ENCODE data around the gene VPS16.

VPS16 gene

DNA sequence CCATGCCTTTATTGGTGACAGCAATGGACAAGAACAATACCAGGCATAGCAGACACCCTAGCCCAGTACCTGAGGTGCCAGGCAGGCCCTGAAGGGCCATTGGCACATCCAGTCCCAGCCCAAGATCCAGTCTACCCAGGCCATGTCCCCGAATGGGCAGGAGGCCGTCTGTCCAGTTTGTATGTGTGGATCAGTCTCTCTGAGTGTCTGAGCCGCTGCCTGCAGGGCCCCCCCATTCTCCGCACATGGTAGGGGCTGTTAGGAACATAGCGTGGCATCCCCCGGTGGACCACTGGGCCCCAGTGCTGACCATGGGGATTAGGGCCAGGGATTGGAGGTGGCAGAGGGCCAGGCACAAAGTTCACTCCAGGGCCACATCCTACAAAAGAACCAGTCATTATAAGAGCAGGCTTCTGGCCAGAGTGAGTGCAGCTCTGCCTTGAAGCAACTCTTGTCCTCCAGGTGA, 5.2 kb upstream of the VPS16 start:
- DNase-seq, result no peak

DNA sequence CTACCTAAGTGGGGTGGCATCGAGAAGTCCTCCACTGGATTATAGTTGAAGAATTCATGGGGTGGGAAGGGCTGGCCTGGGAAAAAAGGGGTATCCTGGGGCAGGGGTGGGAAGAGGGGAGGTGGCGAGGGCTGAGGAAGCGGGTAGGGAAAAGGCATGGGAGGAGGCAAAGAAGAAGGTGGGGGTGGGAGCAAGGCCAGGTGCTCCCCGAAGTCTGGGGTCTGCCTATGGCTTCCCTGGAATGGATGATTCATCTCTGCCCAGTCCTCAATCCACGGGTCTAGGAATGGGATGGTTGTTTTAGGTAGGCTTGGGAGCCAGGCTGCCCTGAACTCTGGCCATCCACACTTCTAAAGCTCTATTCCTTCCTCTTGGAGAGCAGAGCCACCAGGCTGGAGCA, 4.5 kb upstream of the VPS16 start:
- DNase-seq, result no peak

DNA sequence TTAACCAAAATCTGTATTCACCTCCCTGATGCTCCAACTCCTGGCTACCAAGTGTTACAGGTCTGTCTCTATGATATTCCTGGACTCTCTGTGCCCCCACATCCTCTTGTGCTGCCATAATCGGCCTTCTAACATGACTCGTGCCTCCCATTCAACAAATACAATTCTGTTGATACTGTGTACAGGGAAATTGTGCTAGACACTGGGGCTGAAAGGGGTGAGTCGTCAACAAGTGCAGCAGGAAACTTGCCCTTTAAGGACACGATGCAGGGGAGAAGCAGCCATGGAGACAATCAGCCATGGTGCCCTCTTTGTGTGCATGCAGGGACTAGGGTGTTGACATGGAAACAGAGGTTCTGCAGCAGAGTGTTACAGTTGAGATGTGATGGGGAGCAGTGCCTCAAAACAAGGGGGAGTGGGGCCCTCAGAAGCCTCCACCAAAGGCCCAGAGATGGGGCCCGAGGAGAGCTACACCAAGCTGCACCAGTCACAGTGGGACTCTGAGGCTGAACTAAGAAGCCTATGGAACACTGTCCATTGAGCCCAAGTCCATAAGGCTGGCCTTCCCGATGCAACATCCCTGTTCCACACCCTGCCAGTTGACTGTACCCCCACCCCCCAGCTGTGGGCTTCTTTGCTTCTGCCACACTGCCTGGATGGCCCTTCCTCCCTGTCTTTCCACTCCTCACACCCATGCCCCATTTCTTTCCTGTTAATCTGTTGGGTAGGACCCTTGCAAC, 3.2 kb upstream of the VPS16 start:
- no peak for DNase-seq

DNA sequence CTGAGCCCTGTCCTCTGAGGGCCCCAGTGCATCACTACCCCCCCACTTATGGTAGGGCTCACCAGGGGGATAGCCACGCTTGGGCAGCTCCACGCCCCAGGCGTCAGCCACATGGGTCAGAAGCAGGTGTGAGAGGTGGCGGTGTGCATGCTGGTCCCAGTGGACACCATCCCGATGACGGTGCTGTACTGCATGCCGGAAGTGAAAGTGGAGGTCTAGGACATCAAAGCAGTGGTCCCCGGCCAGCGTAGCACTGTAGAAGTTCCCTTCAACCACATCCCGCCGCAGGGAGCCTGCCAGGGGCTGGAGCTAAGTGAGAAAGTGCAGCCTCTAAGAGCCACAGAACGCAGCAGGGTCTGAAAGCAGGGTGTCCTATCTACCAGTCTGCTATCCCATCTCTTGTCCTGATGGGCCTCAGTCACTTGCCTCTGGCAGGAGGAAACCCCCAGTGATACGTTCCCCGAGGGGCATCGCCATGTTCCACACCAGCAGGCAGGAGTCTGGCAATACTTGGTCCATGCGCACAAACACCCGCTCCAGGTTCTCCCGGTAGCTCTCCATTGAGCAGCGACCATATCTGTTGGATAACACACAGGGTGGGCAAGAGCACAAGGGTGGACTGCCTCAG, 2.3 kb upstream of the VPS16 start:
- no peak for DNase-seq

DNA sequence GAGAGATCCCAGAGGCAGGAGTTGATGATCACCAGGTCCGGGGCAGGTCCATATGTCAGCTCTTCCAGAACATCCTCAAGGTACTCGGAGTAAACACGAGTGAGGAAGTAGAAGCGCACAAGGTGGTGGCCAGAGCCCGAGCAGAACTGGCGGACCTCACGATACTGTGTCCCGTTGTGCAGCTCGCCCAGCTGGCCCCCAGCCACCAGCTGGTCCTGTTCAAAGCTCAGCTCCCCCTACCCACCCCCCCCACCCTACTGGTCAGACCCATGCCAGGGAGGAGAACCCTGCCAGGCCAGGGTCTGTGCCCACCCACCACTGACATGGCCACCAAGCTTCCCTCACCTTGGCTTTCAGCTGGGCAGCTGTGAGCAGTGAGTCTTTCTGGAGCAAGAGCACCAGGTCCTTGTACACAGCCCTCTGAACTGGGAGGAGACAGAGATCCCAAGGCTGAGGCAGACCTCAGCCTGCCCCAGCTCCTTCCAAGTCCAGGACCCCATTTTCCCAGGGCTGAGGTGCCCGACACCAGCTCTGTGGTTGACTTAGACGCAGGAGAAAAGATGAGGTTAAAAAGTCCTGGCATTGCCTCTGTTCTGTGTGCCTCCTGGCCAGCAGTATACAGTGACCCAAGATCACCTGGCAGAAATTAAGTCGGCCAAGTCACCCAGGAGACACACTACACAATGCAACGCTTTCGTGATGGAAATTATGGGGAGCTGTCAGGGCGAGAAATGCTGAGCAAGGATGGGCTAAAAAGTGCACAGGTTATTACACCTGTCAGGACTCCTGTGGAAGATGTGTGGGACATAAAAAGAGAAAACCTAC, 1.5 kb upstream of the VPS16 start:
- DNase-seq, result no peak

DNA sequence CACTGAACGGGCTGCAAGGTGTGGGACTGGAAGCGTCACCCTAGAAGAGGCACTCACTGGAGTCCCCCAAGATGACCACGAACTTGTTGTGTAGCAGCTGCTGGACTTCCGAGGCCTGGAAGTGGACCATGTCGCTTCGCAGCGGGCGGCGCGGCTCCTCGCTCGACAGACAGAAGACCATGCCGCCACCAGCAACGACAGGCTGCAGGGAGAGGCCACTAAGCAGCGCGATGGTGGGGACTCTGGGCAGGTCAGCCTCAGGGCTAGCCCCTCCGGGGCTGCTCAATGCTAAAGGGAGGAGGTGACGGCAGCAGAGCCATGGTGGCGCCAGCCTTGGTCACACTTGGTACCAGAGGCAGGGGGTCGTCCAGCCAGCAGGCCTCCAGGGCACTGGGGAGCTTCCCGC, 810 bp upstream of the VPS16 start:
- DNase-seq, result no peak

DNA sequence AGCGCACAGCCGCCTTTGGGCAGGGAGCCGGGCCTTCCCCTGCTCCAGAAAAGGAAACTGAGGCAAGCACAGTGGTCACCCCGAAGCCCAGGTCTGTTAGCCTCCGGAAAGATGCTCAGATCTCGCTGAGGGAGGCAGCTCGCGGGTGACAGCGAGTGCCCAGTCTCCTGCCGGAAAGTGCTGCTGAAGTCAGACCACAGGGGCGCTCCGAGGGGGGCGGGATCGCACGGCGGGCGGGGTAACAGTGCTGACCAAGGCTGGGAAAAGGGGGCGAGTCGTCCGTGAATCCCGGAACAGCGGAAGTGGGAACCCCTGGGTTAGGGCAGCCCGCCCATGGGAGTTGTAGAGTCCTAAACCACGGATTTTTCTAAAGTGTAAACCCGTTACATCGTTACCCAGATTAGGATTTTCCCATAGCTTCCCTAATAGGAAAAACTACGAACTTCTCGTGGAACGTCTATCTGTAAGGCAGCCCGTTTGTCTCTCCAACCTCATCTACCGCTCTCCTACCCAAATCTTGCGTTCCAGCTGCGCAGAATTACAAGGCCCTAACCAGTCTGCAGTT, 504 bp downstream of the VPS16 start:
- DNase-seq, result peak; percentile 31 to 44

DNA sequence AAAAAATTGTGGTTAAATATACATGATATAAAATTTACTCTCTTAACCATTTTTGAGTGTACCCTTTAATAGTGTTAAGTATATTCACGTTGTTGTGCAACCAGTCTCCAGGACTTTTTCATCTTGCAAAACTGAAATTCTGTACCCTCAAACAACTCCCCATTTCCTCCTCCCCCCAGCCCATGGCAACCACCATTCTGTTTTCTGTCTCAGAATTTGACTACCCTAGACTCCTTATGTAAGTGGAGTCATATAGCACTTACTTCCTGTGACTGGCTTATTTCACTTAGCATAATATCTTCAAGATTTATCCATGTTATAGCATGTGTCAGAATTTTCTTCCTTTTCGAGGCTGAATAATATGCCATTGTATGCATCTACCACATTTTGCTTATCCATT, 5.1 kb downstream of the VPS16 start:
- DNase-seq, result no peak

DNA sequence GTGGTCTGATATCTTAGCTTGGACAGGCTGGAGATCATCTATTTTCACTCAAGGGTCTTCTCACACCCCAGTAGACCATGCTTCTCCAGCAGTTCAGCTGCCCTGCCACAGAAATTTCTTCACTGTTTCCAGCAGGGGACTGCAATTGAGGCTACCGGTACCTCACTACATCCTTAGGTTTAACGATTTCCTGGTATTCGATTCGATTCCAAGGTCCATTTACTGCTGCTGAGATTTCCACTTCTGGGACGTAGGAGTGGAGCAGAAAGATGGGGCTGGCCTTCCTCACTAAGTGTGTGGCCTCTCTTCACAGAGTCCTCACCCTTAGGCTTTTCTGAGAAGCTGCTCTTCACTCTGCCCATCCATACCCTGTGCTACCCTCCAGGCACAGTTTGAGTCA, 6.2 kb downstream of the VPS16 start:
- DNase-seq, result no peak

DNA sequence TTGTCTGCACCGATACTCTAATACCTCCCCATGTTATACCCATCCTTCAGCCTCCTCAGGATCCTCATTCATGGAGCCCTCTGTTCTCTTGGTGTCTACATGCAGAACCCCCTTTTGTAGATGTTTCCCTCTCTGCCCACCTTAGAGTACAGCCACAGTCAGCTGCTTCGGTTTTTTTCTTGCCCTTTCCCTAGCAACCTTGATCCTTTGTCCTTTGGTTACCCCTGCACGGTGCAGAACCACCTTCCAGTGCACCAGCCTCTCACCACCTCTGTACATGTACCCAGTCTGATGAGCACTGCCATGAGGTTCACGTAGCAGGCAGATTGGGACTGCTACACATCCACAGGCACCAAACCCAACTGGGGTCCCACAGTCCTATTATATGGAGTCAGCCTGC, 7.3 kb downstream of the VPS16 start:
- no peak for DNase-seq

DNA sequence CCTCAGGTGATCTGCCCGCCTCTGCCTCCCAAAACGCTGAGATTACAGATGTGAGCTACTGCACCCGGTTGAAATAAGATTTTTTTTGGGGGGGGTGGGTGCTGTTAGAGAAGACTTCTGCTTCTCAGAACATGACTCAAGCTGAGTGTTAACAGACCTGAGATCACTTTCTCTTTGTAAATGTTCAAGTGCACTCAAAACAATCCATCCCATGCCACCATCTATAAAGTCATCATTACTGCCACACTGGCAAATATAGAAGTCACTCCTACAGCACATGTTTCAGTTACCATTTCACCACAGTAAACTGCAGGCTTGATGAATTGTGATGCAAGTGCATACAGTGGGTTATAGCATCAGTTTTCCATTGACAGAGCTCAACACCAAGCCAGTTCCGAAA, 9.0 kb downstream of the VPS16 start:
- DNase-seq, result no peak

DNA sequence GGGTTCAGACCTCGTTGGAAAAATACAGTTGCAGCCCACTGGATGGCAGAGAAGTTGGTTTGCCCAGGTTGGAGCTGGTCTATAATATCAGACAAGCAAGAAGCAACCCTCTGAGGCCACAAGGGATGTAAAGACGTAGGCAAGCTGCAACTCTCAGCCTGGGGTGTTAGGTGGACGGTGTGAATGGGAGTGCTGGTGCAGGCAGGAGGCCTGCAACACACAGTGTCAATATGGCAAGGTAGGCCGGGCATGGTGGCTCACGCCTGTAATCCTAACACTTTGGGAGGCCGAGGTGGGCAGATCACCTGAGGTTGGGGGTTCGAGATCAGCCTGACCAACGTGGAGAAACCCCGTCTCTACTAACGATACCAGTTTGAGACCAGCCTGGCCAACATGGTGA, 10.5 kb downstream of the VPS16 start:
- no peak for DNase-seq

DNA sequence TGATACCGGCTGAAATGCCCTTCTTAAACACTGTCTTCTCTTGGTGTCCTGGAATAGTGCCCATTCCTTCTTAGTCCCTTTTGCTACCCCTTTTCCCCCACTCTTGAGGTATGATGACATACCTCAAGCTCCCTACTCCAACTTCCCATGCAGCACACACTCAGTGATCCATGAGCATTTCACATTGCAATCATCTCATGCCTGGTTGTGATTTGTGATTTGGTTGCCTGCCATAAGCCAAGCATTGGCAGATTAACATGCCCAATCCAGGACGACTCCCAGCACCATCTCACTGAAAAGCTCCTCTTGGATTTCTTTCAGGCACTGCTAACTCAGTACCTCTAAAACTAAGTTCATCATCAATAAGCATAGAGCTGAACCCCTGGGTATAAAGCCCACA, 18.0 kb downstream of the VPS16 start:
- no peak for DNase-seq

DNA sequence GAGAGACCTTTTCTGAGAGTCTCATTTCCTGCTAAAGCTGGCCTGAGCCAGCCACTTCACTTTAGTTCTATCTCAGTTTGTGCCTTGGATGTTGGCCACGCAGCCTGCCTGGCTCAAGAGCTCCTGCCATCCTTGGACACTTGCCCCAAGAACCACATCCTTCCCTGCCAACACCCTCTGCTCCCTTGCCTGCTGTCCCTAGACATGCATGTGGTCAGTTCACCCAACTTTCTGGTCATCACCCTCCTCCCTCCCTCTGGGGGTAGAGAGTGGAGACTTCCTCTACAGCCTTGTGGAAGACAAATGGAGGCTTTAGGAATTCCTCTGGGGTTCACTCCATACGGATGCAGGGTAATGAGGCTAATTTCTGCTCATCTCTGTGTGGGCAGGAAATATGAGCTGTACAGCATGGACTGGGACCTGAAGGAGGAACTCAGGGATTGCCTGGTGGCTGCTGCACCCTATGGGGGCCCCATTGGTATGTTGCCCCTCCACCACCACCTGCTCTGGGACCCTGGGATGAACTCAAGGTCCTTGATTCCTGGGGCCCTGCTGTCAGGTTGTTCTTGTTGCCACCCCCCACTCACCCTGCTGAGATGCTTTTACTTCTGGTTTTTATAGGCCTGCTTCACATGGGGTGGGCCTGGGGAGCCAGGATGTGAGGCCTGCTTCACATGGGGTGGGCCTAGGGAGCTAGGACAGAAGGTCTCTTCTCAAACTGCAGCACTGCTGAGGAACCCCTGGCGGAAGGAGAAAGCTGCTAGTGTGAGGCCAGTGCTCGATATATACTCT, 19.0 kb downstream of the VPS16 start:
- DNase-seq, result peak in 1 of 2 donors; percentile 8

DNA sequence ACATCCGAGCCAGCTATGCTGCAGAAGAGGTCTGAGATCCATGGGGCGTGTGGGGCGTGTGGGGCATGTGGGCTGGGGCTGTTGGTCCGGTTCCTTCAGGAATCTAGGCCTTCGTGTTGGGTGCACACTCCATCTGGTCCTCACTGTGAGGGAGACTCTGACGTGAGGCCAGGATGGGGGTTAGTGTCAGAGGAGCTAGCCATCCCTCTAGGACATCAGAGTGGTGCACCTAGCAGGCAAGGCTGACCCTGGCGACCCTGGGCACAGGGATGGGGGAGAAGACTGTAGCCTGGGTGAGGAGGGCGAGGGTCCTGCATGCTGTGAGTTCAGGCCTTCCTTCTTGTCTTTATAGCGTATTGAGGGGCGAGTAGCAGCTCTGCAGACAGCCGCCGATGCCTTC, 24.1 kb downstream of the VPS16 start:
- DNase-seq, result no peak

DNA sequence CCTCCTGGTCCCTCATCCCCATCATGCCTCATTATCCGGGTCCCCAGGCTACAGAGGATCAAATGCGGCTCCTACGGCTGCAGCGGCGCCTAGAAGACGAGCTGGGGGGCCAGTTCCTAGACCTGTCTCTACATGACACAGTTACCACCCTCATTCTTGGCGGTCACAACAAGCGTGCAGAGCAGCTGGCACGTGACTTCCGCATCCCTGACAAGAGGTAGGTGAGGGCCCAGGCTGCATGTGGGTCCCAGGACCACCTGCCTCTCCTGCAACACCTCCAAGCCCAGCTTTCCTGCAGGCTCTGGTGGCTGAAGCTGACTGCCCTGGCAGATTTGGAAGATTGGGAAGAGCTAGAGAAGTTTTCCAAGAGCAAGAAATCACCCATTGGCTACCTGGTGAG, 24.6 kb downstream of the VPS16 start:
- no peak for DNase-seq

DNA sequence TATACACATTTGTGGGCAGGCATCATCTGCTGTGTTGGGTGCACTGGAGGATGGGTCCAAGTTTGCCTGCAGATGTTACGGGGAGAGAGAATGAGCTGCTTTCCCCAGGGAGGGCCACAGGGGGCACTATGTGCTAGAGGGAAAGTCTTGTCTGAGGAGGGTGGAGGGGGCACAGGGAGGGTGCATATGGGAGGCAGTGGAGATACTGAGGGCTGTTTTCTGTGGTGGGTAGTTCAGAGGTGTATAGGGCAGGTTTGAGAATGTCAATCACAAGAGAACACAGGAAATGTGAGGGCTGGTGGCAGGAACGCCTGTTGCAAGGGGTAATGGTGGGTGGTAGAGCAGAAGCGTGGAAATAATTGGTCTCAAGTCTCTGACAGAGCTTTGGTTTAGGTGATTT, 25.1 kb downstream of the VPS16 start:
- DNase-seq, result no peak

DNA sequence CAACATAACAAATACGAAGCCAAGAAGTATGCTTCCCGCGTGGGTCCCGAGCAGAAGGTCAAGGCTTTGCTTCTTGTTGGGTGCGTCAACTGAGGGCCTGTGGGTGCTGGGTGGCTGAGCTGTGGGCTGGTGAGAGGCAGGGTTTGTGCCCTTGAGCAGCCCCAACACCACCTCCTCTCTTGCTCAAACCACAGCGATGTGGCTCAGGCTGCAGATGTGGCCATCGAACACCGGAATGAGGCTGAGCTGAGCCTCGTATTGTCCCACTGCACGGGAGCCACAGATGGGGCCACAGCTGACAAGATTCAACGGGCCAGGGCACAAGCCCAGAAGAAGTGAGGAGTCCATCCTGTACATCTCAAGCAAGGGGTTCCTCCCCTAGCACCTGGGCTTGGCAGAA, 25.7 kb downstream of the VPS16 start:
- no peak for DNase-seq

DNA sequence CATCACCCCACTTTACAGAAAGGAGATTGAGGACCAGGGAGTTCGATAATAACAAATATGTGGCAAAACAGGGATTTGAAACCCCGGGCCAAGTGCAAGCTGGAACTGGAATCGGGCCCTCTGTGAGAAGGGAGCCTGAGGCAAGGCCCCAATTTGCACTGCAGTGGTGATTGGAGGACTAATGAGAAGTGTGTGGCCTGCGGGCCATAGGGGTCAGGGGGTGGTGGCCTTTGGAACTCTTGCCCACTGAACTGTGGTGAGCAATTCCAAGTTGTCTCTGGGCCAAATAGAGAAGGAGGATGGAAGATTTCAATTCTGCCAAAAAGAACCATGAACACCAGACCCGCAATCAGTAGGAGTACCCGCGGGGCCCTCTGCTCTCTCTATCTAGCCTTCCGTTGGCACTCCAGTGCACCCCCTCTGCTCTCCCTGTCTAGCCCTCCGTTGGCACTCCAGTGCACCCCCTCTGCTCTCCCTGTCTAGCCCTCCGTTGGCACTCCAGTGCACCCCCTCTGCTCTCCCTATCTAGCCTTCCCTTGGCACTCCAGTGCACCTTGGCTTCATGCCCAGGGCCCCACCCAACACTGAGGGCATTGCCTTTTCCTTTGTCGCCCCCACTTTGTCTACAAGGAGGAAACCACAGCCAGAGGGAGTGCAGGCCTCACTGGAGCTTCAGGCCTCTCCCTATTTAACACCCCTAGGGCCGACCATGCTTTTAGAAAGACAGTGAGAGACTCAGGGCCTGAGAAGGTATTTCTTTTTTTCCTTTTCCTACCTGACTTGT, 26.7 kb downstream of the VPS16 start:
- DNase-seq, result peak; percentile 34 to 41

DNA sequence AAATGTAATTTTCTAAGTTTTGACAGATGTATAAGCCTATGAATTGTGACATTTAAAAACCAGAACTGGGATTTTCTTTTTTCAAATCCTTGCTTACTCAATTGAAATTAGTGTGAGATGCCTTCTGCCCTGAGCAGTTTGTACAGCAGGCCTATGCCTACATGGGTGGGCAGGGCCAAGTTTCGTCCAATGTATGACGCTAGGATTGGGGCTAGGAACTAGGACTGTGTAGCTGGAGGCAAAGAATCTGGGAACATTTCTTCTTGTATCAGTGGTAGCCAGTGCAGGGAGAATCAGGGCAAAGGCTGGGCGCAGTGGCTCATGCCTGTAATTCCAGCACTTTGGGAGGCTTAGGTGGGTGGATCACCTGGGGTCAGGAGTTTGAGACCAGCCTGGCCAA, 28.8 kb downstream of the VPS16 start:
- no peak for DNase-seq

DNA sequence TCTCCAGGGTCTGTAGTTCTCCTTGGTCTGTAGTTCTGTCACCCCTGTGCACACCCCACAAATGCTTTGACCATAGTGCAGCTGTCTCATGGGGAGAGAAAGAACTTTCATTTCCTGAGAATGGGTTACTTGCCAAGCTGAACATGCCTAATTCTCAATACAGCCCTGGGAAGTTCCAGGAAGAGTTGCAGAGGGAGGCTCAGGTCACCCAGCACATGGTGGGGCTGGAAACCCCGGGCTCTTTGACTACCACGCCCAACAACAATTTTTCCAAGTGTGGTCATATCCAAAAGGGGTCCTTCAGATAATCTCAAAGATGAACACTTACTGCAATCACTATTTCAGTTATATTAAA, 30.5 kb downstream of the VPS16 start:
- no peak for DNase-seq

Measured in inflammatory macrophage (primary cell).